Non-pigmented ciliary epithelial cell (primary cell): ENCODE data around the gene DGAT2L6.
"Not testable (repeated sequence)": the region's sequence is repeated elsewhere in the genome, so short reads cannot be mapped to it uniquely, and the experiment has no call there.

Experiments used
- DNase-seq: peaks from one replicate; pipeline ENCODE4 v3.0.0-alpha.2; 2010; ENCODE audit warnings: low read depth

Gene DGAT2L6

GRCh38 chrX:70196961-70197720, 19.9 kb downstream of the DGAT2L6 start:
- no peak for DNase-seq

- DNase-seq: no peak
Observed at GRCh38 chrX:70201732-70202131, 24.4 kb downstream of the DGAT2L6 start.

GRCh38 chrX:70208479-70208878, 31.2 kb downstream of the DGAT2L6 start:
- no peak for DNase-seq

GRCh38 chrX:70209570-70209969, 32.3 kb downstream of the DGAT2L6 start:
- DNase-seq: not testable (repeated sequence)

- DNase-seq: no peak
Observed at GRCh38 chrX:70219938-70220764, 42.9 kb downstream of the DGAT2L6 start.

GRCh38 chrX:70226048-70226447, 48.8 kb downstream of the DGAT2L6 start:
- DNase-seq: no peak

GRCh38 chrX:70226687-70227086, 49.4 kb downstream of the DGAT2L6 start:
- DNase-seq: no peak

GRCh38 chrX:70231666-70232065, 54.4 kb downstream of the DGAT2L6 start:
- DNase-seq: no peak

GRCh38 chrX:70234355-70234754, 57.1 kb downstream of the DGAT2L6 start, which contains the start of gene AWAT1:
Gene AWAT1, plus strand, starts transcription at chrX:70234655. Its CDS starts 41 bp downstream, at chrX:70234696.
- no peak for DNase-seq

GRCh38 chrX:70240751-70241150, 63.5 kb downstream of the DGAT2L6 start:
- no peak for DNase-seq

GRCh38 chrX:70241501-70241900, 64.2 kb downstream of the DGAT2L6 start:
- DNase-seq: no peak

GRCh38 chrX:70243601-70244000, 66.3 kb downstream of the DGAT2L6 start:
- DNase-seq: not testable (repeated sequence)

- DNase-seq: no peak
Observed at GRCh38 chrX:70244881-70245280, 67.6 kb downstream of the DGAT2L6 start.

- no peak for DNase-seq
Observed at GRCh38 chrX:70247252-70247651, 70.0 kb downstream of the DGAT2L6 start.

GRCh38 chrX:70252491-70252890, 75.2 kb downstream of the DGAT2L6 start:
- no peak for DNase-seq

- no peak for DNase-seq
Observed at GRCh38 chrX:70253377-70254062, 76.2 kb downstream of the DGAT2L6 start.

GRCh38 chrX:70254063-70254400, 76.7 kb downstream of the DGAT2L6 start:
- DNase-seq: no peak

- DNase-seq: no peak
Observed at GRCh38 chrX:70254909-70255308, 77.6 kb downstream of the DGAT2L6 start.
